ENCODE measurements around the gene ZNF232. TPM values are rescaled to one million over a fixed set of nuclear protein-coding genes. Genes with fewer than 3 reads are reported as not detected.
"Not testable (repeated sequence)": the region's sequence is repeated elsewhere in the genome, so short reads cannot be mapped to it uniquely, and the experiment has no call there.

The ZNF232 gene
- polyA plus RNA-seq (ENCODE audit: insufficient read length in 3 of 3): 10 to 100 TPM; 22.6 to 50.4 (median 23.8) TPM
- long read RNA-seq, donor 1, partial matches to known transcripts: 10 of 10 reads
- long read RNA-seq, donor 1, other reads (novel, unspliced or antisense): 0 of 10 reads
- long read RNA-seq, donor 2, partial matches to known transcripts: 7 of 8 reads
- long read RNA-seq, donor 2, other reads (novel, unspliced or antisense): 0 of 8 reads
- long read RNA-seq, donor 3, partial matches to known transcripts: 22 of 23 reads
- long read RNA-seq, donor 3, other reads (novel, unspliced or antisense): 0 of 23 reads
- long read RNA-seq, donor 4, partial matches to known transcripts: 0 of 1 reads
- long read RNA-seq, donor 4, other reads (novel, unspliced or antisense): 0 of 1 reads
- long read RNA-seq, donor 5: 0 reads
- long read RNA-seq, donor 6, partial matches to known transcripts: 19 of 20 reads
- long read RNA-seq, donor 6, other reads (novel, unspliced or antisense): 0 of 20 reads
- long read RNA-seq, donor 7, partial matches to known transcripts: 10 of 10 reads
- long read RNA-seq, donor 7, other reads (novel, unspliced or antisense): 0 of 10 reads
- long read RNA-seq, donor 8: 0 reads
- long read RNA-seq, donor 9, partial matches to known transcripts: 0 of 2 reads
- long read RNA-seq, donor 9, other reads (novel, unspliced or antisense): 0 of 2 reads
- long read RNA-seq, donor 10, partial matches to known transcripts: 5 of 6 reads
- long read RNA-seq, donor 10, other reads (novel, unspliced or antisense): 0 of 6 reads
- long read RNA-seq, donor 11, partial matches to known transcripts: 6 of 6 reads
- long read RNA-seq, donor 11, other reads (novel, unspliced or antisense): 0 of 6 reads
- long read RNA-seq, donor 12, partial matches to known transcripts: 0 of 6 reads
- long read RNA-seq, donor 12, other reads (novel, unspliced or antisense): 6 of 6 reads
- long read RNA-seq, donor 13: 0 reads
- long read RNA-seq, donor 14, partial matches to known transcripts: 5 of 5 reads
- long read RNA-seq, donor 14, other reads (novel, unspliced or antisense): 0 of 5 reads
- long read RNA-seq, donor 15, partial matches to known transcripts: 6 of 7 reads
- long read RNA-seq, donor 15, other reads (novel, unspliced or antisense): 0 of 7 reads
- long read RNA-seq, donor 16, partial matches to known transcripts: 17 of 21 reads
- long read RNA-seq, donor 16, other reads (novel, unspliced or antisense): 0 of 21 reads

GRCh38 chr17:5111402-5112204, at the start of gene ZNF232:
Gene ZNF232, minus strand, starts transcription at chr17:5111878. Its CDS starts 56 bp downstream, at chr17:5111822.
- DNase-seq (ENCODE audit: extremely low read depth in 1 of 11, low read depth in 9 of 11, low spot score in 4 of 11): peak; percentile 83 to 95 (median 93)

- not testable (repeated sequence) for DNase-seq (ENCODE audit: extremely low read depth in 1 of 11, low read depth in 9 of 11, low spot score in 4 of 11)
Observed at GRCh38 chr17:5160702-5161101, 49.0 kb upstream of the ZNF232 start.

GRCh38 chr17:5146122-5146521, 34.4 kb upstream of the ZNF232 start:
- DNase-seq (ENCODE audit: extremely low read depth in 1 of 11, low read depth in 9 of 11, low spot score in 4 of 11): not testable (repeated sequence)

- not testable (repeated sequence) for DNase-seq (ENCODE audit: extremely low read depth in 1 of 11, low read depth in 9 of 11, low spot score in 4 of 11)
Observed at GRCh38 chr17:5142877-5143276, 31.2 kb upstream of the ZNF232 start.

GRCh38 chr17:5139458-5139732, 27.7 kb upstream of the ZNF232 start:
- no peak for DNase-seq (ENCODE audit: extremely low read depth in 1 of 11, low read depth in 9 of 11, low spot score in 4 of 11)

- DNase-seq (ENCODE audit: extremely low read depth in 1 of 11, low read depth in 9 of 11, low spot score in 4 of 11): no peak
Observed at GRCh38 chr17:5138616-5139457, 27.2 kb upstream of the ZNF232 start.

GRCh38 chr17:5138198-5138544, 26.5 kb upstream of the ZNF232 start:
- not testable (repeated sequence) for DNase-seq (ENCODE audit: extremely low read depth in 1 of 11, low read depth in 9 of 11, low spot score in 4 of 11)

- DNase-seq (ENCODE audit: extremely low read depth in 1 of 11, low read depth in 9 of 11, low spot score in 4 of 11): not testable (repeated sequence)
Observed at GRCh38 chr17:5137511-5138197, 26.0 kb upstream of the ZNF232 start.

- DNase-seq (ENCODE audit: extremely low read depth in 1 of 11, low read depth in 9 of 11, low spot score in 4 of 11): not testable (repeated sequence)
Observed at GRCh38 chr17:5136580-5137412, 25.1 kb upstream of the ZNF232 start.

- DNase-seq (ENCODE audit: extremely low read depth in 1 of 11, low read depth in 9 of 11, low spot score in 4 of 11): no peak
Observed at GRCh38 chr17:5135726-5136579, 24.3 kb upstream of the ZNF232 start.

- DNase-seq (ENCODE audit: extremely low read depth in 1 of 11, low read depth in 9 of 11, low spot score in 4 of 11): not testable (repeated sequence)
Observed at GRCh38 chr17:5135131-5135712, 23.5 kb upstream of the ZNF232 start.

GRCh38 chr17:5134571-5134970, 22.9 kb upstream of the ZNF232 start:
- not testable (repeated sequence) for DNase-seq (ENCODE audit: extremely low read depth in 1 of 11, low read depth in 9 of 11, low spot score in 4 of 11)

- DNase-seq (ENCODE audit: extremely low read depth in 1 of 11, low read depth in 9 of 11, low spot score in 4 of 11): not testable (repeated sequence)
Observed at GRCh38 chr17:5133961-5134360, 22.3 kb upstream of the ZNF232 start.

GRCh38 chr17:5133311-5133710, 21.6 kb upstream of the ZNF232 start:
- DNase-seq (ENCODE audit: extremely low read depth in 1 of 11, low read depth in 9 of 11, low spot score in 4 of 11): no peak

- DNase-seq (ENCODE audit: extremely low read depth in 1 of 11, low read depth in 9 of 11, low spot score in 4 of 11): not testable (repeated sequence)
Observed at GRCh38 chr17:5132503-5133225, 21.0 kb upstream of the ZNF232 start.
